ENCODE measurements around the gene KIAA0319L.

DNA sequence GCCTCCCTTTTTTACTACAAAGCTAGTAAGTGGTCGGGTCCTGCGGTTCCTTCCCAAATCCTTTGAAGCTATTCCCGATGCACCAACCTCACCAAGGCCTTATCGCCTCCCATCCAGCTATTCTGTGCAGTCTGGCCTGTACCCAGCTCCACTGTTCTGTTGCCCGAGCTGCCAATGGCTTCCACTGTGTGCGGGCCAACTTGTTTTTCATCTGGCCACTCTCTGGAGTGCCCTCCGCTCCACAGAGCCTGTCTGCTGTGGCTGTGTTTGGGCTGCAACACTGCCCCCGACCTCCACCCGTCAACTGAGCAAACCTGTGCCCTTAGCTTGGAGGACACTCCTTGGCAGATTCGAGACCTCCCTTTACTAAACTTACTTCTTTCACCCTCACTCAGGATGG, 125.0 kb downstream of the KIAA0319L start:
- TF ChIP-seq, protein P1, sequence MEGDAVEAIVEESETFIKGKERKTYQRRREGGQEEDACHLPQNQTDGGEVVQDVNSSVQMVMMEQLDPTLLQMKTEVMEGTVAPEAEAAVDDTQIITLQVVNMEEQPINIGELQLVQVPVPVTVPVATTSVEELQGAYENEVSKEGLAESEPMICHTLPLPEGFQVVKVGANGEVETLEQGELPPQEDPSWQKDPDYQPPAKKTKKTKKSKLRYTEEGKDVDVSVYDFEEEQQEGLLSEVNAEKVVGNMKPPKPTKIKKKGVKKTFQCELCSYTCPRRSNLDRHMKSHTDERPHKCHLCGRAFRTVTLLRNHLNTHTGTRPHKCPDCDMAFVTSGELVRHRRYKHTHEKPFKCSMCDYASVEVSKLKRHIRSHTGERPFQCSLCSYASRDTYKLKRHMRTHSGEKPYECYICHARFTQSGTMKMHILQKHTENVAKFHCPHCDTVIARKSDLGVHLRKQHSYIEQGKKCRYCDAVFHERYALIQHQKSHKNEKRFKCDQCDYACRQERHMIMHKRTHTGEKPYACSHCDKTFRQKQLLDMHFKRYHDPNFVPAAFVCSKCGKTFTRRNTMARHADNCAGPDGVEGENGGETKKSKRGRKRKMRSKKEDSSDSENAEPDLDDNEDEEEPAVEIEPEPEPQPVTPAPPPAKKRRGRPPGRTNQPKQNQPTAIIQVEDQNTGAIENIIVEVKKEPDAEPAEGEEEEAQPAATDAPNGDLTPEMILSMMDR (IDR thresholded peaks at IDR 0.05; ENCODE audit: low read depth, low read length, missing input control): no peak
- no peak for TF ChIP-seq YY1 (IDR thresholded peaks at IDR 0.05)
- no peak for TF ChIP-seq HNF4A (conservative IDR thresholded peaks at IDR 0.05)
- TF ChIP-seq JUND (IDR thresholded peaks at IDR 0.05): no peak
- no peak for TF ChIP-seq SP1 (IDR thresholded peaks at IDR 0.05)
- TF ChIP-seq, protein P2, sequence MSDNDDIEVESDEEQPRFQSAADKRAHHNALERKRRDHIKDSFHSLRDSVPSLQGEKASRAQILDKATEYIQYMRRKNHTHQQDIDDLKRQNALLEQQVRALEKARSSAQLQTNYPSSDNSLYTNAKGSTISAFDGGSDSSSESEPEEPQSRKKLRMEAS (IDR thresholded peaks at IDR 0.05): no peak
- TF ChIP-seq, protein P3, sequence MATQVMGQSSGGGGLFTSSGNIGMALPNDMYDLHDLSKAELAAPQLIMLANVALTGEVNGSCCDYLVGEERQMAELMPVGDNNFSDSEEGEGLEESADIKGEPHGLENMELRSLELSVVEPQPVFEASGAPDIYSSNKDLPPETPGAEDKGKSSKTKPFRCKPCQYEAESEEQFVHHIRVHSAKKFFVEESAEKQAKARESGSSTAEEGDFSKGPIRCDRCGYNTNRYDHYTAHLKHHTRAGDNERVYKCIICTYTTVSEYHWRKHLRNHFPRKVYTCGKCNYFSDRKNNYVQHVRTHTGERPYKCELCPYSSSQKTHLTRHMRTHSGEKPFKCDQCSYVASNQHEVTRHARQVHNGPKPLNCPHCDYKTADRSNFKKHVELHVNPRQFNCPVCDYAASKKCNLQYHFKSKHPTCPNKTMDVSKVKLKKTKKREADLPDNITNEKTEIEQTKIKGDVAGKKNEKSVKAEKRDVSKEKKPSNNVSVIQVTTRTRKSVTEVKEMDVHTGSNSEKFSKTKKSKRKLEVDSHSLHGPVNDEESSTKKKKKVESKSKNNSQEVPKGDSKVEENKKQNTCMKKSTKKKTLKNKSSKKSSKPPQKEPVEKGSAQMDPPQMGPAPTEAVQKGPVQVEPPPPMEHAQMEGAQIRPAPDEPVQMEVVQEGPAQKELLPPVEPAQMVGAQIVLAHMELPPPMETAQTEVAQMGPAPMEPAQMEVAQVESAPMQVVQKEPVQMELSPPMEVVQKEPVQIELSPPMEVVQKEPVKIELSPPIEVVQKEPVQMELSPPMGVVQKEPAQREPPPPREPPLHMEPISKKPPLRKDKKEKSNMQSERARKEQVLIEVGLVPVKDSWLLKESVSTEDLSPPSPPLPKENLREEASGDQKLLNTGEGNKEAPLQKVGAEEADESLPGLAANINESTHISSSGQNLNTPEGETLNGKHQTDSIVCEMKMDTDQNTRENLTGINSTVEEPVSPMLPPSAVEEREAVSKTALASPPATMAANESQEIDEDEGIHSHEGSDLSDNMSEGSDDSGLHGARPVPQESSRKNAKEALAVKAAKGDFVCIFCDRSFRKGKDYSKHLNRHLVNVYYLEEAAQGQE (IDR thresholded peaks at IDR 0.05): no peak
- no peak for TF ChIP-seq RAD21 (IDR thresholded peaks at IDR 0.05)
- no peak for TF ChIP-seq TAF1 (conservative IDR thresholded peaks at IDR 0.05)
- TF ChIP-seq FOXA2 (IDR thresholded peaks at IDR 0.05): no peak

Measured in liver (tissue), 3 donors.